Keratinocyte (primary cell): Measurements from ENCODE around the gene NPRL2. TPM values are rescaled to one million over a fixed set of nuclear protein-coding genes. Genes with fewer than 3 reads are reported as not detected.
A peak's percentile ranks its signal among the peaks of the same experiment; 100 is the strongest.

ENCODE experiments used
- DNase-seq: peaks from one replicate; pipeline ENCODE4 v3.0.0-alpha.2; 2011; ENCODE audit warnings: low read depth, missing footprints, low spot score
- FAIRE-seq: peaks from 2 replicates; lab custom pipeline; 2011; peaks lifted over from hg19 to GRCh38; lab: Jason Lieb, UNC
- H2AFZ ChIP-seq: 2 replicates; pipeline ENCODE4 v1.6.0; 2012; ENCODE audit warnings: low read length, control low read depth, inconsistent platforms; ENCODE audit not compliant: control insufficient read depth
- H3K27ac ChIP-seq: 2 replicates; pipeline ENCODE4 v1.5.1; 2011; ENCODE audit warnings: low read length; ENCODE audit not compliant: control insufficient read depth, insufficient read depth
- H3K27me3 ChIP-seq: 3 replicates; pipeline ENCODE4 v1.6.0; 2011; ENCODE audit warnings: low read length; ENCODE audit not compliant: control insufficient read depth, insufficient read depth; ENCODE audit errors: extremely low read depth
- H3K36me3 ChIP-seq, 2 experiments: 2 replicates in 1 of 2; 3 replicates in 1 of 2; pipeline ENCODE4 v1.5.1; 2011; ENCODE audit warnings: low read length in 2 of 2, mild to moderate bottlenecking in 1 of 2; ENCODE audit not compliant: control insufficient read depth in 2 of 2, insufficient read depth in 2 of 2; ENCODE audit errors: extremely low read depth in 1 of 2
- H3K4me1 ChIP-seq: 3 replicates; pipeline ENCODE4 v1.5.1; 2011; ENCODE audit warnings: low read length; ENCODE audit not compliant: control insufficient read depth, insufficient read depth; ENCODE audit errors: extremely low read depth
- H3K4me2 ChIP-seq: 3 replicates; pipeline ENCODE4 v1.6.0; 2011; ENCODE audit warnings: low read depth, low read length; ENCODE audit not compliant: control insufficient read depth, insufficient read depth; ENCODE audit errors: extremely low read depth
- H3K4me3 ChIP-seq, 3 experiments: fragments of 200-600 bp in 1 of 3; sonication (generic) in 1 of 3; 2 replicates in 2 of 3; 3 replicates in 1 of 3; pipeline ENCODE4 v1.5.1; 2011 to 2016; ENCODE audit warnings: low read length in 3 of 3, mild to moderate bottlenecking in 3 of 3, control low read depth in 2 of 3, inconsistent platforms in 1 of 3, low read depth in 1 of 3, mixed read lengths in 1 of 3, mixed run types in 1 of 3, moderate library complexity in 1 of 3; ENCODE audit not compliant: control insufficient read depth in 2 of 3, insufficient read depth in 2 of 3; ENCODE audit errors: extremely low read depth in 1 of 3
- H3K79me2 ChIP-seq: 2 replicates; pipeline ENCODE4 v1.6.0; 2012; ENCODE audit warnings: low read length; ENCODE audit not compliant: control insufficient read depth, insufficient read depth
- H3K9ac ChIP-seq: 3 replicates; pipeline ENCODE4 v1.6.0; 2011; ENCODE audit warnings: low read length; ENCODE audit not compliant: control insufficient read depth, insufficient read depth; ENCODE audit errors: extremely low read depth
- H3K9me1 ChIP-seq: 3 replicates; pipeline ENCODE4 v1.6.0; 2011; ENCODE audit warnings: low read length; ENCODE audit not compliant: control insufficient read depth, insufficient read depth; ENCODE audit errors: extremely low read depth
- H3K9me3 ChIP-seq: 2 replicates; pipeline ENCODE4 v1.5.1; 2012; ENCODE audit warnings: low read depth, low read length; ENCODE audit not compliant: control insufficient read depth
- H4K20me1 ChIP-seq: 3 replicates; pipeline ENCODE4 v1.6.0; 2011; ENCODE audit warnings: low read length; ENCODE audit not compliant: control insufficient read depth, insufficient read depth; ENCODE audit errors: extremely low read depth
- EZH2 ChIP-seq: IDR thresholded peaks from one replicate; pipeline ENCODE4 v1.6.1; 2012; ENCODE audit warnings: inconsistent platforms, mild to moderate bottlenecking, low read length, moderate library complexity
- dilution Hi-C: fragments of 300-500 bp; cut with MboI; formaldehyde crosslinking; loops from one replicate; pipeline ENCODE4 v1.7.0; 2020; ENCODE audit warnings: low sequenced_read_pairs; ENCODE audit not compliant: extremely low pct_ligation_motif_present
- polyA plus RNA-seq, 5 experiments: library from polyadenylated mRNA; depleted of rRNA in 3 of 5; stranded (reverse) in 3 of 5; stranded (forward) in 1 of 5; unstranded in 1 of 5; fragments of >200 nt; gene quantifications; 1 replicate in 1 of 5; 2 replicates in 3 of 5; 3 replicates in 1 of 5; pipeline versions ENCODE4 v1.2.1 to v1.2.3, GENCODE V29; 2011 to 2012; ENCODE audit warnings: missing spikeins in 2 of 5, low read depth in 1 of 5, low replicate concordance in 1 of 5
- TF ChIP-seq, protein P1 (sequence below), 3 experiments: IDR thresholded peaks in 1 of 3; conservative IDR thresholded peaks in 1 of 3; optimal IDR thresholded peaks in 1 of 3; 2 replicates in 2 of 3; 3 replicates in 1 of 3; pipeline versions ENCODE3 to v1.5.1; 2011; ENCODE audit warnings: low read length in 3 of 3, mild to moderate bottlenecking in 3 of 3, moderate library complexity in 2 of 3, control low read depth in 1 of 3, inconsistent platforms in 1 of 3; ENCODE audit not compliant: insufficient read depth in 2 of 3; ENCODE audit errors: extremely low read depth in 1 of 3

The NPRL2 gene
- polyA plus RNA-seq, 1 donor (not counting 4 experiments of a cell fraction or from before 2014, with no cell fraction given) = 20.6 TPM

- H2AFZ ChIP-seq = no peak overlapping the region
- peak overlapping the region; percentile 76 to 97 (median 94) for H3K4me3 ChIP-seq
- peaks cover 7% of the 10 kb centered on the region for H3K79me2 ChIP-seq
These were observed 52.5 kb downstream of the NPRL2 start for GRCh38 chr3:50297896-50298725.

GRCh38 chr3:50297384-50297775, 53.2 kb downstream of the NPRL2 start:
- no peak overlapping the region for H3K4me3 ChIP-seq
- no peak overlapping the region for H3K9ac ChIP-seq
- no peak for FAIRE-seq

More at GRCh38 chr3:50297896-50298725, 52.5 kb downstream of the NPRL2 start:
- Histone ChIP-seq H3K36me3 (peaks cover 0 to 4% of the 10 kb centered on the region in 2 experiments), H3K9me1 (peaks cover 3% of the 10 kb centered on the region), H4K20me1 (no peaks in the 10 kb centered on the region), H3K9me3 (no peaks in the 10 kb centered on the region), H3K27me3 (no peaks in the 10 kb centered on the region), H3K9ac (peak overlapping the region; percentile 95), H3K4me1 (peaks cover 24% of the 10 kb centered on the region), H3K4me2 (peak overlapping the region; percentile 94), H3K27ac (peak overlapping the region; percentile 89)
- TF ChIP-seq, protein P1, sequence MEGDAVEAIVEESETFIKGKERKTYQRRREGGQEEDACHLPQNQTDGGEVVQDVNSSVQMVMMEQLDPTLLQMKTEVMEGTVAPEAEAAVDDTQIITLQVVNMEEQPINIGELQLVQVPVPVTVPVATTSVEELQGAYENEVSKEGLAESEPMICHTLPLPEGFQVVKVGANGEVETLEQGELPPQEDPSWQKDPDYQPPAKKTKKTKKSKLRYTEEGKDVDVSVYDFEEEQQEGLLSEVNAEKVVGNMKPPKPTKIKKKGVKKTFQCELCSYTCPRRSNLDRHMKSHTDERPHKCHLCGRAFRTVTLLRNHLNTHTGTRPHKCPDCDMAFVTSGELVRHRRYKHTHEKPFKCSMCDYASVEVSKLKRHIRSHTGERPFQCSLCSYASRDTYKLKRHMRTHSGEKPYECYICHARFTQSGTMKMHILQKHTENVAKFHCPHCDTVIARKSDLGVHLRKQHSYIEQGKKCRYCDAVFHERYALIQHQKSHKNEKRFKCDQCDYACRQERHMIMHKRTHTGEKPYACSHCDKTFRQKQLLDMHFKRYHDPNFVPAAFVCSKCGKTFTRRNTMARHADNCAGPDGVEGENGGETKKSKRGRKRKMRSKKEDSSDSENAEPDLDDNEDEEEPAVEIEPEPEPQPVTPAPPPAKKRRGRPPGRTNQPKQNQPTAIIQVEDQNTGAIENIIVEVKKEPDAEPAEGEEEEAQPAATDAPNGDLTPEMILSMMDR (optimal IDR thresholded peaks at IDR 0.05 in 1 of 3, IDR thresholded peaks at IDR 0.05 in 1 of 3, conservative IDR thresholded peaks at IDR 0.05 in 1 of 3; ENCODE audit: extremely low read depth in 1 of 3, insufficient read depth in 2 of 3, low read length in 3 of 3) = peak in 2 of 3 experiments; percentile 30 to 35
- TF ChIP-seq EZH2 = no peak
- FAIRE-seq (no peak), DNase-seq (no peak)
- dilution Hi-C loops = no loop called here

More at GRCh38 chr3:50297384-50297775, 53.2 kb downstream of the NPRL2 start:
- H2AFZ ChIP-seq = no peak overlapping the region
- no peak for TF ChIP-seq EZH2
- TF ChIP-seq, protein P1 (optimal IDR thresholded peaks at IDR 0.05 in 1 of 3, IDR thresholded peaks at IDR 0.05 in 1 of 3, conservative IDR thresholded peaks at IDR 0.05 in 1 of 3; ENCODE audit: extremely low read depth in 1 of 3, insufficient read depth in 2 of 3, low read length in 3 of 3) = no peak
- peaks cover 27% of the 10 kb centered on the region for H3K4me1 ChIP-seq
- no peak for DNase-seq
- dilution Hi-C loops = no loop called here
- H3K9me3 ChIP-seq = no peaks in the 10 kb centered on the region
- no peaks in the 10 kb centered on the region for H3K27me3 ChIP-seq
- no peaks in the 10 kb centered on the region for H4K20me1 ChIP-seq
- H3K36me3 ChIP-seq = peaks cover 0 to 4% of the 10 kb centered on the region in 2 experiments
- H3K9me1 ChIP-seq = peaks cover 3% of the 10 kb centered on the region
- peaks cover 5% of the 10 kb centered on the region for H3K79me2 ChIP-seq
- no peak overlapping the region for H3K27ac ChIP-seq
- no peak overlapping the region for H3K4me2 ChIP-seq

Other genes with a start within 250 kb of the NPRL2 start
- 72.8 to 115 TPM (median 102 TPM) in 3 replicates for gene SEMA3F, start 195.5 kb downstream of the NPRL2 start, polyA plus RNA-seq
- gene GNAT1, start 159.2 kb downstream of the NPRL2 start, polyA plus RNA-seq = 0.05 to 0.12 TPM in 2 of 3 replicates, not detected in the other
- not detected in 3 replicates for gene SLC38A3, start 145.5 kb downstream of the NPRL2 start, polyA plus RNA-seq
- 268 to 419 TPM (median 341 TPM) in 3 replicates for gene GNAI2, start 114.6 kb downstream of the NPRL2 start, polyA plus RNA-seq
- 0.33 to 0.81 TPM (median 0.58 TPM) in 3 replicates for gene SEMA3B, start 81.6 kb downstream of the NPRL2 start, polyA plus RNA-seq
- gene LSMEM2, start 71.7 kb downstream of the NPRL2 start, polyA plus RNA-seq = not detected in 3 replicates
- gene IFRD2, start 58.3 kb downstream of the NPRL2 start, polyA plus RNA-seq = 43.1 to 90.4 TPM (median 50.3 TPM) in 3 replicates
- 6.6 to 15.6 TPM (median 10.3 TPM) in 3 replicates for gene HYAL3, start 51.4 kb downstream of the NPRL2 start, polyA plus RNA-seq
- 6.1 to 9.4 TPM (median 8.0 TPM) in 3 replicates for gene NAA80, start 51.4 kb downstream of the NPRL2 start, polyA plus RNA-seq
- 13.9 to 24.5 TPM (median 15.3 TPM) in 3 replicates for gene HYAL1, start 47.2 kb downstream of the NPRL2 start, polyA plus RNA-seq
- 42.8 to 71.8 TPM (median 44.8 TPM) in 3 replicates for gene HYAL2, start 28.0 kb downstream of the NPRL2 start, polyA plus RNA-seq
- gene TUSC2, start 22.6 kb downstream of the NPRL2 start, polyA plus RNA-seq = 28.0 to 47.8 TPM (median 30.5 TPM) in 3 replicates
- gene RASSF1, start 9.9 kb downstream of the NPRL2 start, polyA plus RNA-seq = 28.5 to 42.5 TPM (median 30.7 TPM) in 3 replicates
- 0.10 to 0.21 TPM (median 0.15 TPM) in 3 replicates for gene ZMYND10, start 5.0 kb downstream of the NPRL2 start, polyA plus RNA-seq
- 12.3 to 19.9 TPM (median 17.6 TPM) in 3 replicates for gene CYB561D2, start 87 bp upstream of the NPRL2 start, polyA plus RNA-seq
- 22.4 to 43.8 TPM (median 31.6 TPM) in 3 replicates for gene TMEM115, start 8.7 kb upstream of the NPRL2 start, polyA plus RNA-seq
- gene CACNA2D2, start 152.9 kb upstream of the NPRL2 start, polyA plus RNA-seq = 0.02 to 0.04 TPM (median 0.04 TPM) in 3 replicates
- 1.4 to 2.6 TPM (median 1.4 TPM) in 3 replicates for gene C3orf18, start 217.0 kb upstream of the NPRL2 start, polyA plus RNA-seq
- 12.9 to 19.5 TPM (median 13.0 TPM) in 3 replicates for gene HEMK1, start 218.7 kb upstream of the NPRL2 start, polyA plus RNA-seq